Measurements from ENCODE around the gene CSTF2.

DNA sequence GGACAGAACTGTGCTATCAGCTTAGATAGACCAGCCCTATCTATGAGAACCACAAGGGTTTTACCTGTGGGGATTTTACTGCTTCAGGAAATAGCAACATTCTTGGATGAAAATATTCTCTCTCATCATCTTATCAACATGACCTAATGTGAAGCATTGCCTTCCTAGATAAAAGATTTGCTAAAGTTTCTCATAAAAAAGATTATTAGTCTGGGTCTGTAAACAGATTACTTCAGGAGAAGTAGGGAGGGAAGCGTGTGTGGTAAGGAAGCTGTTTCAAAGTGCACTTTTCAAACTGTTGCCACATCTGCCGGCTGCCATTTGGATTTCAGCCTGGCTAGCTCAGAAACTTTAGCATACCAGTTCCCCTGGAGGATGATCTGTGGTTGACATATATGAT, 54.1 kb downstream of the CSTF2 start, which contains the start of gene NOX1:
- TF ChIP-seq POLR2A (IDR thresholded peaks at IDR 0.05) (no peak), CTCF (IDR thresholded peaks at IDR 0.05) (no peak)

Measured in uterus (tissue), 2 donors.